ENCODE results near the gene DUSP6.

GRCh38 chr12:89305373-89305772, 46.9 kb downstream of the DUSP6 start:
- TF ChIP-seq CTCF (IDR thresholded peaks at IDR 0.05), result no peak
- no peak for TF ChIP-seq EZH2 (IDR thresholded peaks at IDR 0.05; ENCODE audit: borderline replicate concordance, insufficient read depth, low read depth, low read length, poor library complexity, severe bottlenecking)
